Mucosa of rectum (tissue), 2 donors: ENCODE data around the gene SMCR8.
A peak's percentile ranks its signal among the peaks of the same experiment; 100 is the strongest.

Experiments
- H3K27ac ChIP-seq, 2 donors: one replicate each; pipeline ENCODE4 v1.7.0; 2013; ENCODE audit warnings: inconsistent platforms in 2 of 2, low read depth in 2 of 2, low read length in 2 of 2
- H3K27me3 ChIP-seq, 2 donors: one replicate each; pipeline ENCODE4 v1.7.0; 2013; ENCODE audit warnings: low read length in 2 of 2; ENCODE audit not compliant: control insufficient read depth in 2 of 2, insufficient read depth in 2 of 2
- H3K36me3 ChIP-seq, 2 donors: one replicate each; pipeline ENCODE4 v1.7.0; 2013; ENCODE audit warnings: low read length in 2 of 2; ENCODE audit not compliant: control insufficient read depth in 2 of 2, insufficient read depth in 2 of 2
- H3K4me1 ChIP-seq, 2 donors: one replicate each; pipeline ENCODE4 v1.7.0; 2013; ENCODE audit warnings: low read length in 2 of 2, mild to moderate bottlenecking in 1 of 2; ENCODE audit not compliant: control insufficient read depth in 2 of 2, insufficient read depth in 2 of 2
- H3K4me3 ChIP-seq, 2 donors: one replicate each; pipeline ENCODE4 v1.7.0; 2013; ENCODE audit warnings: low read length in 2 of 2
- H3K9ac ChIP-seq, 2 donors: one replicate each; pipeline ENCODE4 v1.7.0; 2013; ENCODE audit warnings: low read length in 2 of 2, low read depth in 1 of 2, mild to moderate bottlenecking in 1 of 2
- H3K9me3 ChIP-seq, 2 donors: one replicate each; pipeline ENCODE4 v1.7.0; 2013; ENCODE audit warnings: low read length in 2 of 2; ENCODE audit not compliant: control insufficient read depth in 2 of 2
- donor health status: healthy.
- donor health status: Normal muscosa, but diverticular disease.

SMCR8 gene, protein sequence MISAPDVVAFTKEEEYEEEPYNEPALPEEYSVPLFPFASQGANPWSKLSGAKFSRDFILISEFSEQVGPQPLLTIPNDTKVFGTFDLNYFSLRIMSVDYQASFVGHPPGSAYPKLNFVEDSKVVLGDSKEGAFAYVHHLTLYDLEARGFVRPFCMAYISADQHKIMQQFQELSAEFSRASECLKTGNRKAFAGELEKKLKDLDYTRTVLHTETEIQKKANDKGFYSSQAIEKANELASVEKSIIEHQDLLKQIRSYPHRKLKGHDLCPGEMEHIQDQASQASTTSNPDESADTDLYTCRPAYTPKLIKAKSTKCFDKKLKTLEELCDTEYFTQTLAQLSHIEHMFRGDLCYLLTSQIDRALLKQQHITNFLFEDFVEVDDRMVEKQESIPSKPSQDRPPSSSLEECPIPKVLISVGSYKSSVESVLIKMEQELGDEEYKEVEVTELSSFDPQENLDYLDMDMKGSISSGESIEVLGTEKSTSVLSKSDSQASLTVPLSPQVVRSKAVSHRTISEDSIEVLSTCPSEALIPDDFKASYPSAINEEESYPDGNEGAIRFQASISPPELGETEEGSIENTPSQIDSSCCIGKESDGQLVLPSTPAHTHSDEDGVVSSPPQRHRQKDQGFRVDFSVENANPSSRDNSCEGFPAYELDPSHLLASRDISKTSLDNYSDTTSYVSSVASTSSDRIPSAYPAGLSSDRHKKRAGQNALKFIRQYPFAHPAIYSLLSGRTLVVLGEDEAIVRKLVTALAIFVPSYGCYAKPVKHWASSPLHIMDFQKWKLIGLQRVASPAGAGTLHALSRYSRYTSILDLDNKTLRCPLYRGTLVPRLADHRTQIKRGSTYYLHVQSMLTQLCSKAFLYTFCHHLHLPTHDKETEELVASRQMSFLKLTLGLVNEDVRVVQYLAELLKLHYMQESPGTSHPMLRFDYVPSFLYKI

GRCh38 chr17:18314731-18315561 is at the start of gene SMCR8, which contains the start of gene TOP3A:
TSS of gene SMCR8 (plus strand) at chr17:18315293. CDS start at chr17:18315790, 497 bp downstream.
TSS of gene TOP3A (minus strand) at chr17:18314994. CDS start at chr17:18314778, 216 bp downstream.
- Histone ChIP-seq H3K9me3 (no peaks in the 10 kb centered on the region), H3K36me3 (peaks cover 19 to 23% of the 10 kb centered on the region in 2 donors), H3K4me1 (peaks cover 49 to 50% of the 10 kb centered on the region in 2 donors), H3K9ac (peak within 1 kb of the TSS; percentile 91 to 93), H3K27me3 (no peaks in the 10 kb centered on the region), H3K27ac (peak within 1 kb of the TSS; percentile 88 to 91), H3K4me3 (peak within 1 kb of the TSS; percentile 89 to 95)

DNA sequence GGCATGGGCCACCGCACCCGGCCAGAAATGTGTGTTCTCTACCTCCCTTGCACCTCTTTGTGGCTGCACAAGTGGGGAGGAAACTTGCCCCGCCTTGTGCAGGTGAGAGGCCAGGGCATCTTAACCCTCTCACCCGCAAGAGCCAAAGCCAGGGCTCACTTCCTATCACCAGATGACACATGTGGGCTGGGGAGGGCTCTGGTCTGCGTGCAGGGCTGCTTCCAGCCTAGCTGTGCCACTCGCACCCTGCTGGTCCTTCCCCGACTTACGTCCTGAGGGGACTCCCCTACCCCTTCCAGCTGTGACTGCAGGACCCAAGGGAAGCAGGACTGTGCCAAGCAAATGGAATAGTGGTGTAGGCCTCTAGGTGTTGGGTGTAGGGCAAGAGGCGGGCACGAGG is 47.7 kb upstream of the SMCR8 start:
- Histone ChIP-seq H3K4me3 (no peak overlapping the region), H3K9me3 (no peaks in the 10 kb centered on the region), H3K36me3 (peaks cover 13 to 23% of the 10 kb centered on the region in 2 donors), H3K9ac (no peak overlapping the region), H3K27ac (no peak overlapping the region), H3K27me3 (no peaks in the 10 kb centered on the region), H3K4me1 (peaks cover 0 to 7% of the 10 kb centered on the region in 2 donors)

- Histone ChIP-seq H3K9me3 (no peaks in the 10 kb centered on the region), H3K4me3 (no peak overlapping the region), H3K27me3 (no peaks in the 10 kb centered on the region), H3K4me1 (no peaks in the 10 kb centered on the region), H3K9ac (no peak overlapping the region), H3K27ac (no peak overlapping the region), H3K36me3 (peaks cover 13 to 24% of the 10 kb centered on the region in 2 donors)
Measured at GRCh38 chr17:18267927-18268711, 47.0 kb upstream of the SMCR8 start.

DNA sequence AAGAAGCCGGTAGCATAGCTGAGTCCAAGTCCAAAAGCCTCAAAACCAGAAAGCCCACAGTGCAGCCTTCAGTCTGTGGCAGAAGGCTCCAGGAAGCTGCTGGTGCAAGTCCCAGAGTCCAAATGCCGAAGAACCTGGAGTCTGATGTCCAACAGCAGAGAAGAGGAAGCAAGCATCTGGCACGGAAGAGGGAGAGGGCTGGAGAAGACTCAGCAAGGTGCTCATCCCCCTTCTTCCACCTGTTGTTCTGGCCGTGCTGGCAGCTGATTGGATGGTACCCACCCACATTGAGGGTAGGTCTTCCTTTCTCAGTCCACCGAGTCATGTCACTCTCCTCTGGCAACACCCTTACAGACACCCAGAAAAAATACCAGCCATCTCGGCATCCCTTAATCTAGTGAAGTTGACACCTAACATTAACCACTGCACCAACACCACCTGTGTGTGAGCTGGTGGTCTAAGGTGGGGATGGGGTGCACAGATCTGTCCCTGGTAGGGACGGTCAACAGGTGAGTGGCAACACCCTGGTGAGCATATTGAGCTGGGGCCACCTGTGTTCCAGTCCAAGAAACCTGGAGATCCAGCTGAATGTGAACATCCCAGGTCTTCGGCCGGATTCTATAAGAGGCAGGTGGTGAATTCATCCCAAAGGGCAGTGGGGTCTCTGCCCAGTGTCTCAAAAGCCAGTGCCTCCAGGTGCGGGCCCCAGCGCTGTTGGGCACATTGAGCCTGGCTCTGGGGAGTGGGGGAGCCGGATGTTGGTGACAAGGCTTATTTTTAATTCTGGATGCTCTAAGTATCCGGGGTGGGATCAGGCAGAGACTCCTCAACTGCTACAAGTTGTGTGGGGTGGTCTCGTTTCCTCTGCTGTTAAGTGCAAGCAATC is 44.8 kb upstream of the SMCR8 start:
- Histone ChIP-seq H3K36me3 (peaks cover 5 to 18% of the 10 kb centered on the region in 2 donors), H3K9ac (no peak overlapping the region), H3K9me3 (no peaks in the 10 kb centered on the region)

GRCh38 chr17:18277076-18277475 is 38.0 kb upstream of the SMCR8 start:
- H3K9me3 ChIP-seq = no peaks in the 10 kb centered on the region
- H3K9ac ChIP-seq = no peak overlapping the region
- no peaks in the 10 kb centered on the region for H3K27me3 ChIP-seq
- H3K36me3 ChIP-seq = peaks cover 40 to 66% of the 10 kb centered on the region in 2 donors
- H3K4me1 ChIP-seq = no peaks in the 10 kb centered on the region
- H3K4me3 ChIP-seq = no peak overlapping the region
- no peak overlapping the region for H3K27ac ChIP-seq

More for the DNA sequence above, 44.8 kb upstream of the SMCR8 start:
- Histone ChIP-seq H3K27me3 (no peaks in the 10 kb centered on the region), H3K27ac (no peak overlapping the region), H3K4me3 (no peak overlapping the region), H3K4me1 (no peaks in the 10 kb centered on the region)

- Histone ChIP-seq H3K27ac (no peak overlapping the region), H3K27me3 (no peaks in the 10 kb centered on the region), H3K4me1 (no peaks in the 10 kb centered on the region), H3K36me3 (peaks cover 50 to 72% of the 10 kb centered on the region in 2 donors), H3K9me3 (no peaks in the 10 kb centered on the region), H3K9ac (no peak overlapping the region), H3K4me3 (no peak overlapping the region)
Measured at GRCh38 chr17:18278867-18279266, 36.2 kb upstream of the SMCR8 start.

DNA sequence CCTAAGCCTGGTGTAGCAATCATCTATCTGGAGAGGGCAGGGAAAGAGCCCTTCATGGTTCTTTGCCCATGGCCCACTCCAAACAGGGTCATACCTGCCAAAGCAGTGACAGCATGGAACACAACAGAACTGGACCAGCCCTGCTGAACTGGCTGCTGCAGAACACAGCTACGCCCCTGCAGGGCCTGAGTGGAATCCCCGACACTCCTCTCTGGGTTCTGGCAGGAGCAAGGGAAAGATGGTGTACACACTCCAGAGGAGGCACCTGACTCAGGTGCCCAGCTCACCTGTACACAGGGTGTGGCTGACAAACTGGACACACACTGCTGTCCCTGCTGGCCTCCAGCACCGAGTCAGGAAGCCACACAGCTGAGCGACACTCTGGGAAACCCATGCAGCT is 34.8 kb upstream of the SMCR8 start:
- Histone ChIP-seq H3K27ac (no peak overlapping the region), H3K4me3 (no peak overlapping the region), H3K4me1 (no peaks in the 10 kb centered on the region), H3K27me3 (no peaks in the 10 kb centered on the region), H3K36me3 (peaks cover 55 to 72% of the 10 kb centered on the region in 2 donors), H3K9ac (no peak overlapping the region), H3K9me3 (no peaks in the 10 kb centered on the region)

GRCh38 chr17:18280766-18281371 is 34.2 kb upstream of the SMCR8 start:
- H3K36me3 ChIP-seq = peaks cover 59 to 76% of the 10 kb centered on the region in 2 donors
- H3K27ac ChIP-seq = no peak overlapping the region
- H3K9ac ChIP-seq = no peak overlapping the region

More at GRCh38 chr17:18280766-18281371, 34.2 kb upstream of the SMCR8 start:
- Histone ChIP-seq H3K27me3 (no peaks in the 10 kb centered on the region), H3K9me3 (no peaks in the 10 kb centered on the region), H3K4me1 (no peaks in the 10 kb centered on the region), H3K4me3 (no peak overlapping the region)
